Fibroblast of skin of left biceps (primary cell): ENCODE results near the gene LCORL.
"Not testable (repeated sequence)": the region's sequence is repeated elsewhere in the genome, so short reads cannot be mapped to it uniquely, and the experiment has no call there.

Source experiments
- DNase-seq, 2 experiments: peaks; one replicate each; pipeline ENCODE4 v3.0.0-alpha.2; 2013; ENCODE audit warnings: low read depth in 2 of 2

The LCORL gene

GRCh38 chr4:18021720-18022571, at the start of gene LCORL:
Gene LCORL, minus strand, starts transcription at chr4:18021755. Its CDS starts 4 bp downstream, at chr4:18021751.
- DNase-seq, result peak; percentile 88 to 93

- DNase-seq, result no peak
These were observed 48.3 kb upstream of the LCORL start for GRCh38 chr4:18069810-18070209.

GRCh38 chr4:18067031-18067430, 45.5 kb upstream of the LCORL start:
- no peak for DNase-seq

- DNase-seq, result no peak
These were observed 41.5 kb upstream of the LCORL start for GRCh38 chr4:18063079-18063478.

GRCh38 chr4:18057821-18058533, 36.4 kb upstream of the LCORL start:
- DNase-seq, result no peak

GRCh38 chr4:18056030-18056429, 34.5 kb upstream of the LCORL start:
- no peak for DNase-seq

GRCh38 chr4:18052158-18052557, 30.6 kb upstream of the LCORL start:
- DNase-seq, result no peak

GRCh38 chr4:18051281-18051680, 29.7 kb upstream of the LCORL start:
- no peak for DNase-seq

GRCh38 chr4:18050448-18050847, 28.9 kb upstream of the LCORL start:
- DNase-seq, result no peak

GRCh38 chr4:18049446-18049845, 27.9 kb upstream of the LCORL start:
- DNase-seq, result no peak

- no peak for DNase-seq
These were observed 21.2 kb upstream of the LCORL start for GRCh38 chr4:18042754-18043153.

- DNase-seq, result no peak
These were observed 20.5 kb upstream of the LCORL start for GRCh38 chr4:18042012-18042411.

- DNase-seq, result no peak
These were observed 19.6 kb upstream of the LCORL start for GRCh38 chr4:18041114-18041513.

- DNase-seq, result no peak
These were observed 17.6 kb upstream of the LCORL start for GRCh38 chr4:18039113-18039512.

GRCh38 chr4:18036369-18036768, 14.8 kb upstream of the LCORL start:
- DNase-seq, result not testable (repeated sequence)

- no peak for DNase-seq
These were observed 12.5 kb upstream of the LCORL start for GRCh38 chr4:18034099-18034498.

- no peak for DNase-seq
These were observed 11.8 kb upstream of the LCORL start for GRCh38 chr4:18033111-18034085.

GRCh38 chr4:18025288-18025687, 3.7 kb upstream of the LCORL start:
- DNase-seq, result no peak

GRCh38 chr4:18022572-18023050, 1.1 kb upstream of the LCORL start:
- no peak for DNase-seq

GRCh38 chr4:18021470-18021719, 160 bp downstream of the LCORL start:
- DNase-seq, result no peak

GRCh38 chr4:18020671-18021469, 685 bp downstream of the LCORL start:
- peak; percentile 47 to 48 for DNase-seq
